PC-9 (cell line): Measurements from ENCODE around the gene ALDOA.

ENCODE experiments used
- CTCF ChIP-seq: fragments of 200-600 bp; sonication (generic); conservative IDR thresholded peaks from 2 replicates; pipeline ENCODE4 v1.6.1; 2017; ENCODE audit warnings: mixed run types, antibody characterized with exemption, mild to moderate bottlenecking, moderate library complexity
- EZH2 ChIP-seq: fragments of 200-600 bp; sonication (generic); IDR thresholded peaks from 2 replicates; pipeline ENCODE4 v1.8.0; 2017; ENCODE audit warnings: antibody characterized with exemption, low read depth

- TF ChIP-seq CTCF (no peak), EZH2 (no peak)
Measured at GRCh38 chr16:30030011-30030685, 35.4 kb upstream of the ALDOA start.
